ENCODE measurements around the gene CLUH. TPM values are rescaled to one million over a fixed set of nuclear protein-coding genes. Genes with fewer than 3 reads are reported as not detected.

CLUH gene
- total RNA-seq, 1 donor from 2014 or later, result 53.6 TPM

GRCh38 chr17:2690165-2691068, 21.1 kb downstream of the CLUH start:
- Histone ChIP-seq H4K20me1 (ENCODE audit: insufficient read depth, low read length) (peaks cover 27% of the 10 kb centered on the region), H3K4me3 (ENCODE audit: insufficient read depth, low read depth, low read length) (no peak overlapping the region), H3K36me3 (ENCODE audit: insufficient read depth, low read length) (no peaks in the 10 kb centered on the region), H3K9ac (ENCODE audit: low read length) (no peak overlapping the region), H3K27ac (ENCODE audit: low read depth, low read length) (no peak overlapping the region), H3K9me3 (ENCODE audit: insufficient read depth, low read depth, low read length) (no peaks in the 10 kb centered on the region), H3K4me1 (ENCODE audit: insufficient read depth, low read length) (peaks cover 7% of the 10 kb centered on the region), H2AFZ (ENCODE audit: low read depth, low read length) (no peak overlapping the region), H3K4me2 (ENCODE audit: low read length) (no peak overlapping the region), H3K27me3 (ENCODE audit: insufficient read depth, low read length) (no peaks in the 10 kb centered on the region), H3K79me2 (ENCODE audit: insufficient read depth, low read length) (no peaks in the 10 kb centered on the region)
- Mint-ChIP-seq H3K4me3 (ENCODE audit: unreplicated experiment) (no peak overlapping the region), H3K36me3 (ENCODE audit: low read depth, unreplicated experiment) (peaks cover 7% of the 10 kb centered on the region), H3K9me3 (ENCODE audit: unreplicated experiment) (no peaks in the 10 kb centered on the region), H3K27me3 (ENCODE audit: low read depth, unreplicated experiment) (no peaks in the 10 kb centered on the region), H3K27ac (ENCODE audit: unreplicated experiment) (no peak overlapping the region), H3K4me1 (ENCODE audit: low read depth, unreplicated experiment) (peaks cover 15% of the 10 kb centered on the region)
- TF ChIP-seq EZH2 (IDR thresholded peaks at IDR 0.05; ENCODE audit: insufficient read depth, low read length) (no peak), CTCF (IDR thresholded peaks at IDR 0.05; ENCODE audit: insufficient read depth, low read depth, low read length) (no peak)
- no peak for DNase-seq (ENCODE audit: low read depth)
- no peak for FAIRE-seq

- Histone ChIP-seq H2AFZ (ENCODE audit: low read depth, low read length) (no peak overlapping the region), H3K79me2 (ENCODE audit: insufficient read depth, low read length) (no peaks in the 10 kb centered on the region), H3K4me2 (ENCODE audit: low read length) (no peak overlapping the region), H3K4me3 (ENCODE audit: insufficient read depth, low read depth, low read length) (no peak overlapping the region), H3K9ac (ENCODE audit: low read length) (no peak overlapping the region), H3K27ac (ENCODE audit: low read depth, low read length) (no peak overlapping the region), H4K20me1 (ENCODE audit: insufficient read depth, low read length) (peaks cover 30% of the 10 kb centered on the region), H3K36me3 (ENCODE audit: insufficient read depth, low read length) (no peaks in the 10 kb centered on the region), H3K27me3 (ENCODE audit: insufficient read depth, low read length) (no peaks in the 10 kb centered on the region), H3K9me3 (ENCODE audit: insufficient read depth, low read depth, low read length) (no peaks in the 10 kb centered on the region), H3K4me1 (ENCODE audit: insufficient read depth, low read length) (peaks cover 7% of the 10 kb centered on the region)
- H3K4me1 Mint-ChIP-seq (ENCODE audit: low read depth, unreplicated experiment), result peaks cover 18% of the 10 kb centered on the region
- DNase-seq (ENCODE audit: low read depth), result no peak
- peak overlapping the region; percentile 80 for H3K27ac Mint-ChIP-seq (ENCODE audit: unreplicated experiment)
- peaks cover 7% of the 10 kb centered on the region for H3K36me3 Mint-ChIP-seq (ENCODE audit: low read depth, unreplicated experiment)
- H3K9me3 Mint-ChIP-seq (ENCODE audit: unreplicated experiment), result no peaks in the 10 kb centered on the region
- FAIRE-seq, result no peak
- no peak overlapping the region for H3K4me3 Mint-ChIP-seq (ENCODE audit: unreplicated experiment)
- no peaks in the 10 kb centered on the region for H3K27me3 Mint-ChIP-seq (ENCODE audit: low read depth, unreplicated experiment)
- TF ChIP-seq EZH2 (IDR thresholded peaks at IDR 0.05; ENCODE audit: insufficient read depth, low read length) (no peak), CTCF (IDR thresholded peaks at IDR 0.05; ENCODE audit: insufficient read depth, low read depth, low read length) (no peak)
These were observed 22.0 kb downstream of the CLUH start for GRCh38 chr17:2689411-2690164.

Data from astrocyte (in vitro differentiated cells and primary cell).